GM18909 (cell line): Measurements from ENCODE around the gene S100A10.

ENCODE experiments used
- ATAC-seq: cut with Tn5 transposase; IDR thresholded peaks from one replicate; pipeline ENCODE4 v1.9.1; 2021; ENCODE audit warnings: mild to moderate bottlenecking; ENCODE audit not compliant: unreplicated experiment, poor library complexity

Gene S100A10

DNA sequence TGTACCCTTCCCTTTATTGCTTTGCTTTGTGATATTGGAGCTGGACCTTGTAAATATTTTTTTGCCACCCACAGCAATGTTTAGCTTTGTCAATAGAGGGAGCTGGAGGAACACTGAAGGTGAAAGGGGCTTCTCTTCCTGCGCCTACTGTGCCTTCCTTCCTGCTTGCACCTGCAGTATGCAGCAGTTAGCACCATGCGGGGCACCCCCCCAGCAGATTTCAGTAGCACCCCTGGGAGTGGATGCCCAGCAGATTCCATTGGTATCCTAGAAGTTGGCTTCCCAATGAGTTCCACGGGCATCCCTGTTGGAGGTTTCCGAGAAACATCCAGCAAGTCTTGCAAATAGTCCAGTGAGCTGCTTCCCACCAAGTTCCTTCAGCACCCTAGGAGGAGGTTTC lies 25.6 kb downstream of the S100A10 start:
- no peak for ATAC-seq

DNA sequence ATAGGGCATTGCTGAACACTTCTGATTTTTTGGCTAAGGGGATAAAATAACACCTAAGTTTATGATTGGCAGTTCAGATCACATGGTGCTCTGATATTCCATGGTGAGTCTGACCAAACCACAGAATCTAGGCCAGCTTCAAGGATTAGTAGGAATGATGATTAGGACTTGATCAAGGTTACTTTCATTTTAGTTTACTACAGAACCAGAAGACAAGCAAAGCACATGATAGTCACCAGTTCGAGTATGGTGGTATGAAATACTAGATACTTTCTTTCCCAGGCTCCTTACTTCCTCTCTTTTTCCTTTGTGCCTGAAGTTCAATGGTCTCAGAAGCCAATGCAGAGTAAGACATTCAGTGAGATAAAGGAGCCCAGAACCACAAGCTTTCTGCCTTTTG lies 26.6 kb downstream of the S100A10 start:
- no peak for ATAC-seq

DNA sequence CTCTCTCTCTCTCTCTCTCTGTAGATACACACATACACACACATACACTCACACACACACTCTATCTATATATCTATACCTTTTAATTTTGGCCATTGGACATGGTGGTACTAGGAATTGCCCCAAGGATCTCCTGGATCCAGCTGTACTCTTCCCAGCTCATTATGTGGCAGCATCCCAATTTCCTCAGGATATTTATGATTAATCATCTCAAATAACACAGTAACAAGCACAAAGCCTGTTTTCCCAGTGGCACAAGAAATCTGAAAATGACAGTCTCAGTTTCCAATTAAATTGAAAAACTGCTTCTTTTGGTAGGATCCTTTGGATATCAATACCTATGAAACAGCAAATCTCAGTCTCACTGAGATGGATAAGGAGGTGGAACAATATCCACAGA lies 27.6 kb downstream of the S100A10 start:
- ATAC-seq: no peak

DNA sequence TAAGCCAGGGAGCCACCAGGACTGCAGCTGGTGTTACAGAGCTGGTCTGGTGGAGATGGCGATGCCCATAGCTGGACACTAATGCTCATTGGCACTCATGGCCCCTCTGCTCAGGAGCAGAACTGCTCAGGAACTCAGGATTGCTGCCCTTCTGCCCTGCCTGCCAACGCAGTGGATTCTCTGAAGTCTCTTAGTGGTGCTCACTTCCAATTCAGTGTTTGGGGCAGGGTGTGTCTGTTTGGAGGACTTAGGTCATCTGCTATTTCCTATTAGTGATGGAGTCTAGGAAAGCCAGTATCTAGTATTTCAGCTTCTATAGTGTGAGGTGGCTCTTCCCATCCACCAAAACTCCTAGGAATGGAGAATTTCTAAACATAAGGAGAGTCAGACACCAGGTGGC lies 29.1 kb downstream of the S100A10 start:
- no peak for ATAC-seq

DNA sequence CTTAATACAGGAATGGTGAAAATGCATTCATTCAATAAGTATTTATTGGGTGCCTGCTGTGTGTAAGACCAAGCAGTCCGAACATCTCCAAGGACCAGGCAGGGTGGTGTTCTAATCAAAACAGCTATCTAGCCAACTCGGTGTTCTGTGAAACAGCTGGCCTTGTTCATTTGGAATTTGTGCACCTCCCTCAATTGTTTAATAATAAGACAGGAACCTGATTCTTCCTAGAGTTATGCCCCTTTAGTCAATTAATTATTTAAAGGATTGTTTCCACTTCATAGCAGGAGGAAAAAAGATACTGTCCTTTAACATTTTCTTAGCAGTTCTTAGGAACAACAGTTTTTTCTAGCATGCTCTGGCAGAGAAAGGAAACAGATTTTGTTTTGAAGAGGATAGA lies 30.4 kb downstream of the S100A10 start:
- ATAC-seq: no peak

DNA sequence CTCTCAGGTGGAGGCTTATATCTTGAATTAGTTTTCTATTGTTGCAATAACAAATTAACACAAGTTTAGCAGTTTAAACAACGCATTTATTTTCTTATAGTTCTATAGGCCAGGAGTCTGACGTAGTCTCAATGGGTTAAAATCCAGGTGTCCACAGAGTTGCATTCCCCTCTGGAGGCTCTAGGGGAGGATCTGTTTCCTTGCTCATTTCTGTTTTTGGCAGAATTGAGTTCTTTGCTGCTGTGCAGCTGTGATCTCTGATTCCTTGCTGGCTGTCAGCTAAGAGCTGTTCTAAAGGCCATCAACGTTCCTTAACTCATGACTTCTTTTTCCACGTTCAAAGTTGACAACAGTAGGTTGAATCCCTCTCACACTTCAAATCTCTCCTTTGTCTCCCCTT lies 31.8 kb downstream of the S100A10 start:
- no peak for ATAC-seq

DNA sequence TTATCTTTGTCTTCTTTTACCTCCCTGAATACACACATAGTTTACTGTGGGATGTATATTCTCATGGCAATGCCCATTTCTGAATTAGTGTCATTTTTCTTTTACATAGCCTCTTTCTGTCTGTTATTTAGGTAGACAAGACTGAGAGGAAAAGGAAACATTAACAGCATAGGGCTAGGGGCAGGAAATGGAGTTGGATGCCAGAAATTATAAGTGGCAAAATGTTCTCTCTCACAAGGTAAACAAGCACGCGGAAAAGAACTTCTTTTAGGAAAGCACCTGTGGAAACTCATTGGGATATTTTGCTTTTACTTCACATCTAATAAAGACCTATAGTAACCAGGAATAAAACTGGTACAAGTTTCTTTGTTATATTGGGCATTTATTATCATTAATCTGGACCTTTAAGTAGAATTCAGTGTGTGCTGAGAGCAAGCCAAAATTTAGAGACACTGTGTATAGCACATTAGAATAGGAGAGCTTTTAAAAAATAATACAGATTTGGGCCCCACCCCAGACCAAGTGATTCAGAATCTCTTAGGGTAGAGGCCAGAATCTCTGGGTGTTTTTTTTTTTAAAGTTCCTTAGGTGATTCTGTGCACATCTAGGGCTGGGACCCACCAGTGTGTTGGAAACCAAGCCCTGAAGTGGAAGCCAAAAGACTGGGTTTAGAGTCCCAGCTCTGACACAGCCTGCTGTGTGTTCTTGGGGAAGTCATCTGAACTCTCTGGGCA lies 32.7 kb downstream of the S100A10 start:
- ATAC-seq: no peak

DNA sequence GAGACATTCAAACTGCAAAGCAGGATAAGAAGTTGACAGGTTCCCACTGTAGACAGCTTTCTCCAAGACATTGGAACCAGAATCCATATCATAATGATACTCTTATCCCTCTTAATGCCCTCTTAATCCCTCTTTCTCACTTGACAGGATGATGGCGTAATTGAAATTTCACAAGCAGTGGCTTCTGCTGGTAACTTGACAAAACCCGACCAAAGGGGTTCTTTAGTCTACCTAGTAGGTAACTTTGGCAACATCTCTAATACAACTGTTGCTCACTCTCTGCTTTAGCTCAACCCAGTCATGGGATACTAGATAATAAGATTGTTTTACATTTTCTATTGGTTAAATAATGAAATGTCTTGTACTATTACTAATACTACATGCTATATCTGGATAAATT lies 34.7 kb downstream of the S100A10 start:
- no peak for ATAC-seq

DNA sequence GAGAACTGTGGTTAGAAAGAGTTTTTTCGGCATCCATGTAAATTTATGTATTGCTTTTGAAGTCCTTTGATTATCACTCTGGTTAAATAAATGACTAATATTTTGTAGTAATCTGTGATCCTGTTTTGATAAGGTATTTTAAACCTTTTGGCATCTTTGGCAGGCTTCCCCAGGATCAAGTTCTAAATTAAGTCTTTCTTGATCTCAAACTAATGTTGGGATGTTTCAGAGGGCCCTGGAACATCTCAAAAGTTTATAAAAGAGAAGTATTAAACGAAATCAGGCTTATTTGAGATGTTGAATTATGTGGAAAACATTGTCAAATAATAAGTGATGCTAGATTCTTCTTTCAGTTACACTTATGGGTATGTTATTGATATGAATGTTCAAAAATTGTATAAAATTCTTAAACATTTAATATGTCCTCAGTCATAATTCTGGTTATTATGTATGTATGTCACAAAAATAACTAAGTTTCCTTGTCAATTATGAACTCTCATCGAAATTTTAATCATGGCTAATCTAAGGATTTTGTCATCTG lies 36.6 kb downstream of the S100A10 start:
- no peak for ATAC-seq

DNA sequence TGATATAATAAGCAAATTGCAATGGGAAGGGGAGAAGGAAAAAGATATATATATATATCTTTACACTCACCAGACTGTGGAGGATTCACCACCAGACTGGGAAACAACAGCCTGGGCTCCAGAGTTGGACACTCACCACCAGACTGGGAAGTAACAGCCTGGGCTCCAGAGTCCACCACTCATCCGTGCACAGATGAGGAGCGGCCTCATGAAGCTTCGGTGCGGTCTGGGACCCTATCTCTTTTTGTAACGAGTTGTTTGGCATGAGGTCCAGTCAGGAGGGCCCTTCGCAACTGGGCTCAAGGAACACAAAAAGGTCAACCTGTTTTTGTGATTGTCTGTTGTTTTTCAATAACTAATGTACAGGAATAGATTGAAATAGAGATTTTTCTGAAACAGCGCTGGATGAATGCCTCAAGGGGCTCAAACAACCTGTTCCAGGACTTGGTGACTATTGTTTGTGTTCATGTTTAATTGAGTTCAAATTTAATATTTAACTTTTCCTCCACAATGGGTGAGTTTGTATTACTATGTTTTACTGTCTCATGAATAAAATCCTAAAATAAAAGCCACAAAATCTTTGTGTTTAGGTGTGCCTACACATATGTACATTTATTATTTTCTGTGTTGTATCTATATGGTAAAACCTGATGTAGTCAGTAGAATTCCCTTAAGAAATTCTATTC lies 40.1 kb downstream of the S100A10 start:
- ATAC-seq: no peak

DNA sequence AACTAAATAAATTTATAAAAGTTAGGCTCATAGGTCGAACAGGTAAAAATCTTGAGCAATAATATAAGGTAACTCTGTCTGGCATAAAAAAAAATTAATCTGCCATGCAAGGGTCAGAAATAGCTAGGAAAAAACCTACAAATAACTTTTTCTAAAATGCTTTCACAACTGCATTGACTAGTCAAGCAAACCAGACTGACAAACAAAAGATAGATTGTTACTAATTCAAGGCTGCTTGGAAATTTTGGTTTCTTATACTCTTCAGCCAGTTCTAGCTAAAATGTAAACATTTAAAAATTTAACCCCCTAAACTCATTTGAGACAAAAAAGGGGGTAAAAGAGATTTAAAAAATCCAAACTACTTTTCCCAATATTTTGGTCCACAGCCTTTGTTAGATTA lies 40.8 kb downstream of the S100A10 start:
- ATAC-seq: no peak

DNA sequence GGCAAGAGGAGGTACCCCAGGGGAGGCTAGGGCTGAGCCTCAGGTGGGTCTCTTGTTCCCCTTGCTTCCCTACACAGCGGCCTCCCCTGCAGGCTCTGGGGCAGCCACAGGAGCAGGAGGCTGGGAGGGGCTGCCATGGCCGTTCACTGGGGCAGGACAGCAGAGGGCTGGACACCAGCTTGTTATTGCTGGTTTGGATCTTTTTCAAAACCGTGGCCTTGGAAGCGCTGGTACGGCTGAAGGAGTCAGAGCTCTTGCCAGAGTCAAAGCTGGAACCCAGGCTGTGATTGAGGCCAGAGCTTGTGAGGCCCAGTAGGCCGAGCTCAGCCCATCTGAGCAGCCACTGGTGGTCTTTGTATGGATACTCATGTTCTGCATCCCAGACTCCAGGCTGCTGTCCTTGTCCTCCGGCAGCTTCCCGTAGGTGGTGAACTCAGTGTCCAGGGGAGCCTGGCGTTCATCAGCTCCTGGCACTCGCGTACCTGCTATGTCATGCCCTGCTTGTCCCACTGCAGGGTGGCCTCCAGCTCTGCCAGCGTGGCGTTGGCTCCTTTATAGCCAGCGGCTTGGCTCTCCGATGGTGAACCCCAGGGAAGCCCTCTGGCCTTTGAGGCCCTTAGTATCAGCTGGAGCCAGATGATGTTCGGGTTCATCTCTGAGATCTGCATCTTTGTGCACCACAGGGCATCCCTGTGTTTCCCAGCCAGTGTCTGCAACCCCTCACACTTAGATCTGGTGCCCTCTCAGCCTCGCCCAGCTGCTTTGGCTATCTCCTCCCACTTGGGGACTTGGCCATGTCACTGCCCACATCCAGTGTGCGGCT lies 44.1 kb downstream of the S100A10 start:
- no peak for ATAC-seq

DNA sequence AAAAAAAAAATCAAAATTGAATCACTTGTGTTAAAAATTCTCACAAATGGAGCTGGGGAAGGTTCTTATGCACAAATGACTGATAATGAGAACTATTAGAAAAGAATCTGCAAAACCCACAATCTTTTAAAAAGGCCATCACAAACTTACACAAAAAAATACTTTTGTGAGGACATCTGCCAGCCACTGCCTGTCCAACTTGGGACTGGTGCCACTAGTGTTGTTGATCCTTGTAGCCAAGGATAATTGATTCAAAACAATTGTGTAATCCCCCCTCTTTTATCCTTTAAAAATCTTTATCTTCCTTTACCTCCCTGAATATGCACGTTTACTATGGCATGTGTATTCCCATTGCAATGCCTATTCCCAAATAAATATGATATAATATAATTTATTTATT lies 45.2 kb downstream of the S100A10 start:
- ATAC-seq: no peak

DNA sequence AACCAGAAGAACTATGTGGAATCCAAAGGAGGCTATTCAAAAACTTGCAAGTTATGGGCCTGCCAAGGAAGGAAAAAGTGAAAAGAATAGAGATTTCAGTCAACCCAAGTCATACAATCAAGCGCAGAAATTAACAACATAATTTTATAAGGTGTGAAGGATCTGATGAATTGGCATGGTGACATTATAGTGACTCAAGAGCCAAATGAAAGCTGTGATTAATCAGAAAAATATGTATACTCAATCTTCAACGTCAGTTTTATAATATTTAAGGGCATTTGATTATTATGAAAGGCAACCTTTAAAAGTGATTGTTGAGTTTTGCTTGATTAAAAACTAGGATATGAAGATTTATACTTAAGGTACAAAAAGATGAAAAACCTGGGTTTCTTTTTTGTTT lies 46.5 kb downstream of the S100A10 start:
- no peak for ATAC-seq

DNA sequence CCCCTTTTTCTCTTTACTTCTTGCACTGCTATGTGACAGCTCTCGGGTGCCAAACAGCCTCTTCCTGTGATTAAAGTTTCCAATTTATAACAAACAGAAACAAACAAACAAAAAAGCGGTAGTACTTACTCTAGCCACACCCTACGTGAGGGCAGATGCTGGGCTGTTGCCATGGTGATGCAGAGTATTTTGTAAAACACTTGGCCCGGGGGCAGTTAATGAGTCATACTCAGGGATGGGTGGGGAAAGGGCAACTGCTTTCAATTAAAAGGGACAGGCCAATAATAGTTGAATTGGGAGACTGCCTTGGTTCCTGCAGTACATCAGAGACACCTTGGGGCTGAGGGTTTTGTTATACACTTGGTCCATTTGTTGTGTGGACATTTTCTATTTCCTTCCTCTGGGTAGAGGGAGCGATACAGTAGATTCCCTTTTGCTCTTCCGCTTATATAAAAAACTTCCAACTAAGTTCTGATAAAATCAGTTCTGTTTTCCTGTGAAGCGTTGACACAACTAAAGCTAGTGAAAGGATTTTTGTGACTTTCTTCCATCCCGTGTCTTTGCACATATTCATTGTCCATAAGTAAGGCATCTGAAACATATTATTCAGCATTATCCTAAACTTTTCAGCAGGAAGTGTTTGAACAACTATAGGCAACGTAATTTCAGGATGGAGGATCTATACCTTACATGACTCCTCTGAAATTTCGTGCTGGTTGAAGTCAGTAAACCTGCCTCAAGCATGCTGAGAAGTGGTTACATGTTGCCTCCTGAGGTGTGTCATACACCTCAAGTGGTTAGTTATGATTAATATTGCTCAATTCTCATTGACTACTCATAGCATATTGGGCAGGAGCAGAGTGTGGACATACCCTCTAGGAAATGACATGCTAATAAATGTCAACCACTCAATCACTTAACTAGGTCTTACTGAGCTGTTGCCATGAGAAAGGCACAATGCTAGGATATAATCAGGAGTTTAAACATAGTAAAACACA lies 47.6 kb downstream of the S100A10 start:
- no peak for ATAC-seq

DNA sequence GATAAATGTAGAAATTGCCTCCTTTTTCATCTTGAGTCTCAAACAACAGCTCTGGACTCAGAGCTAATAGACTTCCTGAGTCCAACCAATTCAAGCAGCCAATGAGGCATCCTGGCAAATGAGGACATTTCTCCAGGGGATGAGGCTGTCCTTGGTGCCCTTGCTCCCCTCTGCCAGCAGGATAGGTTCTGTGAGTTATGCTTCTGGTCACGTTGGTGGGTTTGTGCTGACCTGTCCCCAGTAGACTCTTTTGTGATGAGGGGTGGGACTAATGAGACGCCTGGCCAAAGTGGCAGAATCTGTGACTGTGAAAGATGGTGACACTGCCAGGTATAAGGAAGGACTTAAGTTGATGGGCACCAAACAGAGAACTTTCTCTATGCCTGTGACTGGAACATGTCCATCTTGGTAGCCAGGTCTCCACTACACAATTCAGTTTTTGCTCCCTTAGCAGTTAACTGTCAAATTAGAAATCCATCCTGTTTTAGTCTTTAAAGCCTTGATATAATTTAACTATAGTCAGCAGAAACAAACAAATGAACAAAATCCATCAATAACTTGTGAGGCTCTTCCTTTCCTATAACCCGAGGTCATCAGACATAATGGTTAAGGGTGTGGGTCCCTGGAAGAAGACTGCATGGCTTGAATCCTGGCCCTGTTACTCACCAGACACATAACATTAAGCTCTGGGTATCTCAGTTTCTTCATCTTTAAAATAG lies 48.6 kb downstream of the S100A10 start:
- ATAC-seq: no peak

DNA sequence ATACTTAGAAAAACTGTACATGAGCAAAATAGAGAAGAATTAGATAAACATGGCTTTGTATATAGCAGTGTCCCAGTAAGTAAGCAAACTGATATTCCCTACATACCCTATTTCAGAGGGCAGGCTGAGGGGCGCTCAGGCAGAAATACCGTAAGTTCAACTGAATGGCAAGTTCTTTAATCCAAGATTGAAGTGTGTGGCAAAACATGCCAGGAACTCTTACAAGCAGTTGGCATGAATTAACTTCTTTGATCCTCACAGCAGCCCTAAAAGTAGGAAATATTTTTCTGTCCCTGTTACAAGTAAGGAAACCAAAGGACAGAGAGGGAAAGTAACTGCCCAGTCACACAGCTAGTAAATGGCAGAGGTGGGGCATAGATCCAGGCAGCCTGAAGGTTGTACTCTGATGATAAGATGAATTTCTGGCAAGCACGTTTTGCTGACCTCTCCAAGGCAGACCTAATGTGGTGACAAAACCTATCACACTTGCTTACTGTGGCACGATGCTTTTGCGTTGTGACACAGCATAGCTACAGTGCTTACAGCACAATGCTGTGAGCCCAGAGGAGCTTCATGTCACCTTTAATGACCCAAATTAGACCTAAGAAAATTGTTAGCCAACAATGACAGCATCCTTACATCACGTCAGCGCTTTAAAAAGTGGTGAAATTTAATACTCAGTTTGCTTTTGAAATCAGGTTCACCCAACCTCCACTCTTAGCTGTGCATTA lies 49.4 kb downstream of the S100A10 start:
- ATAC-seq: no peak

DNA sequence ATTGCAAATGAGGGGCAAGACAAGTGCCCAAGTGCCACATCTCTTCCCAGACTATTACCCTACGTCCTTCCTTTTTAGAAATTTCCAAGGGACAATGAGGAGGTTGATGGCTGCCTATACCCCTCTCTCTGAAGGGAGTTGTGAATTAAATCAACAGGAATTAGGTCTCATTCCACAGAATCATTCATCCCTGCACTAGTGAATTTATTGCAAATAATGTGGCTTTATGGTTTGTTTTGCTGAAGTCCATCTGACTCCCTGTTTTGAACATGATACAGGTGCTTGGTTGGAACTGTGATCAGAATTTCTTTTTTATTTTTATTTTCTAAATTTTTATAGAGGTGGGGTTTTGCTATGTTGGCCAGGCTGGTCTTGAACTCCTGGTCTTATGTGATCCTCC lies 50.1 kb downstream of the S100A10 start:
- no peak for ATAC-seq

DNA sequence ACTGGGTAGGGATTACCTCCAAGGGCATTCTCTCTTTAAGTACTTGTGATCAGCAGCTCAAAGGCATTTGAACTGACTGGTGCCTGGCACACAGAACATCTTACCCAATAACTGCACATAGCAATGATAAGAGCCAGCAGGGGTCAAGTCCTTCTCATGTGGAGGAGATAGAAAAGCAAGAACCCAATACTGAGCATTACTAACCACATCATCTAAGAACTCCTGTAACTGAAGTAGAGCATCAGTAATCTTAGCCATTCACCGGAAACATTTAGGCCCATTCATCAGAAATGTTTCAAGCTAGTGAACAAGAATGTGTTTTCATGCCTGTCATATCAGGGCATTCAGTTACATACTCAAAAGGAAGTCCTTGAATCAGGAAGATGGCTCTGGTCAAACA lies 50.8 kb downstream of the S100A10 start:
- no peak for ATAC-seq
